Measurements from ENCODE around the gene JMY.

JMY gene

GRCh38 chr5:79305706-79306105 lies 69.8 kb downstream of the JMY start:
- Histone ChIP-seq H3K9me2 (replicated peaks; ENCODE audit: insufficient read depth, low read length) (no peaks in the 10 kb centered on the region), H3K27me3 (replicated peaks; ENCODE audit: insufficient read depth, low read length) (no peaks in the 10 kb centered on the region), H3F3A (ENCODE audit: insufficient read depth, low read length) (no peaks in the 10 kb centered on the region), H3K27ac (ENCODE audit: low read length) (no peak overlapping the region), H3K4me2 (ENCODE audit: low read depth, low read length) (no peak overlapping the region), H3K9me3 (replicated peaks; ENCODE audit: insufficient read depth, low read length) (no peaks in the 10 kb centered on the region), H3K9ac (ENCODE audit: low read length) (no peak overlapping the region), H2AFZ (ENCODE audit: low read length) (no peak overlapping the region), H3K79me2 (ENCODE audit: low read length) (no peaks in the 10 kb centered on the region), H4K20me1 (ENCODE audit: insufficient read depth, low read length) (no peaks in the 10 kb centered on the region), H3K4me1 (ENCODE audit: low read length) (no peaks in the 10 kb centered on the region), H3K4me3 (ENCODE audit: low read length) (no peak overlapping the region), H3K36me3 (replicated peaks; ENCODE audit: insufficient read depth, low read length) (peaks cover 1% of the 10 kb centered on the region; the same call in 1 of the 2 replicates)
- TF ChIP-seq EZH2 (optimal IDR thresholded peaks at IDR 0.05; ENCODE audit: low read depth, low read length), result no peak
- no peak for TF ChIP-seq EZH2phosphoT487 (IDR thresholded peaks at IDR 0.05; ENCODE audit: low read length)
- TF ChIP-seq, protein P1, sequence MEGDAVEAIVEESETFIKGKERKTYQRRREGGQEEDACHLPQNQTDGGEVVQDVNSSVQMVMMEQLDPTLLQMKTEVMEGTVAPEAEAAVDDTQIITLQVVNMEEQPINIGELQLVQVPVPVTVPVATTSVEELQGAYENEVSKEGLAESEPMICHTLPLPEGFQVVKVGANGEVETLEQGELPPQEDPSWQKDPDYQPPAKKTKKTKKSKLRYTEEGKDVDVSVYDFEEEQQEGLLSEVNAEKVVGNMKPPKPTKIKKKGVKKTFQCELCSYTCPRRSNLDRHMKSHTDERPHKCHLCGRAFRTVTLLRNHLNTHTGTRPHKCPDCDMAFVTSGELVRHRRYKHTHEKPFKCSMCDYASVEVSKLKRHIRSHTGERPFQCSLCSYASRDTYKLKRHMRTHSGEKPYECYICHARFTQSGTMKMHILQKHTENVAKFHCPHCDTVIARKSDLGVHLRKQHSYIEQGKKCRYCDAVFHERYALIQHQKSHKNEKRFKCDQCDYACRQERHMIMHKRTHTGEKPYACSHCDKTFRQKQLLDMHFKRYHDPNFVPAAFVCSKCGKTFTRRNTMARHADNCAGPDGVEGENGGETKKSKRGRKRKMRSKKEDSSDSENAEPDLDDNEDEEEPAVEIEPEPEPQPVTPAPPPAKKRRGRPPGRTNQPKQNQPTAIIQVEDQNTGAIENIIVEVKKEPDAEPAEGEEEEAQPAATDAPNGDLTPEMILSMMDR (IDR thresholded peaks at IDR 0.05; ENCODE audit: low read length), result no peak
- no peak for DNase-seq

GRCh38 chr5:79318935-79319614 lies 83.1 kb downstream of the JMY start:
- H3K4me3 ChIP-seq (ENCODE audit: low read length), result no peak overlapping the region
- no peaks in the 10 kb centered on the region for H3K27me3 ChIP-seq (replicated peaks; ENCODE audit: insufficient read depth, low read length)
- H3K4me1 ChIP-seq (ENCODE audit: low read length), result no peaks in the 10 kb centered on the region
- no peaks in the 10 kb centered on the region for H3F3A ChIP-seq (ENCODE audit: insufficient read depth, low read length)
- H3K9me2 ChIP-seq (replicated peaks; ENCODE audit: insufficient read depth, low read length), result no peaks in the 10 kb centered on the region
- H3K4me2 ChIP-seq (ENCODE audit: low read depth, low read length), result no peak overlapping the region
- H3K36me3 ChIP-seq (replicated peaks; ENCODE audit: insufficient read depth, low read length), result no peaks in the 10 kb centered on the region
- H3K27ac ChIP-seq (ENCODE audit: low read length), result no peak overlapping the region
- TF ChIP-seq EZH2 (optimal IDR thresholded peaks at IDR 0.05; ENCODE audit: low read depth, low read length) (no peak), EZH2phosphoT487 (IDR thresholded peaks at IDR 0.05; ENCODE audit: low read length) (no peak)
- TF ChIP-seq, protein P1 (IDR thresholded peaks at IDR 0.05; ENCODE audit: low read length), result no peak
- no peak overlapping the region for H3K9ac ChIP-seq (ENCODE audit: low read length)
- no peaks in the 10 kb centered on the region for H4K20me1 ChIP-seq (ENCODE audit: insufficient read depth, low read length)
- H3K9me3 ChIP-seq (replicated peaks; ENCODE audit: insufficient read depth, low read length), result no peaks in the 10 kb centered on the region
- no peak for DNase-seq
- no peak overlapping the region for H2AFZ ChIP-seq (ENCODE audit: low read length)
- H3K79me2 ChIP-seq (ENCODE audit: low read length), result no peaks in the 10 kb centered on the region

DNA sequence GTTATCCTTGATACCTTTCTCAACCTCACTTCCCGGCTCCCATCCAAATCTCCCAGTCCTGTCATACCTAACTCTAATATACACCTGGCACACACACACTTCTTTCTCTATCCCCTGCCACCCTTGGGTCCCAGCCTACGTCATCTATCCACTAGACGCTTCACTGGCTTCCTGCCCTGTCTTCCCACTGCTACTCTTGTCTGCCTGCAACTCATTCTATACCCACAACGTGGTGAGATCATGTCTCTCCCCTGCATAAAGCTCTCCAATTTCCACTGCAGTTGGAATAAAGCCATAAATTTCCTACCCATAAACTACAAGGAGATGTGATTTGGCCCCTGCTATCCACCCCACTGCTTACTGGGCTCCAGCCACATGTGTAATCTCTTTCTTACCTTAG lies 93.5 kb downstream of the JMY start:
- no peak for DNase-seq
- H3K27me3 ChIP-seq (replicated peaks; ENCODE audit: insufficient read depth, low read length), result no peaks in the 10 kb centered on the region
- H3K36me3 ChIP-seq (replicated peaks; ENCODE audit: insufficient read depth, low read length), result no peaks in the 10 kb centered on the region
- no peak overlapping the region for H3K4me3 ChIP-seq (ENCODE audit: low read length)
- no peak overlapping the region for H2AFZ ChIP-seq (ENCODE audit: low read length)
- H3K9me2 ChIP-seq (replicated peaks; ENCODE audit: insufficient read depth, low read length), result no peaks in the 10 kb centered on the region
- H3K9me3 ChIP-seq (replicated peaks; ENCODE audit: insufficient read depth, low read length), result no peaks in the 10 kb centered on the region
- TF ChIP-seq, protein P1 (IDR thresholded peaks at IDR 0.05; ENCODE audit: low read length), result no peak
- TF ChIP-seq EZH2 (optimal IDR thresholded peaks at IDR 0.05; ENCODE audit: low read depth, low read length) (no peak), EZH2phosphoT487 (IDR thresholded peaks at IDR 0.05; ENCODE audit: low read length) (no peak)
- no peaks in the 10 kb centered on the region for H3K4me1 ChIP-seq (ENCODE audit: low read length)
- no peaks in the 10 kb centered on the region for H3F3A ChIP-seq (ENCODE audit: insufficient read depth, low read length)
- no peak overlapping the region for H3K27ac ChIP-seq (ENCODE audit: low read length)
- H4K20me1 ChIP-seq (ENCODE audit: insufficient read depth, low read length), result no peaks in the 10 kb centered on the region
- H3K4me2 ChIP-seq (ENCODE audit: low read depth, low read length), result no peak overlapping the region
- no peak overlapping the region for H3K9ac ChIP-seq (ENCODE audit: low read length)
- H3K79me2 ChIP-seq (ENCODE audit: low read length), result no peaks in the 10 kb centered on the region

Data from MM.1S (cell line).